Stimulated activated naive B cell treated with anti-CD40 and anti-IgM and Interleukin-4, amounts not matched to agents 10 μg/mL and 1 μg/mL and 100 μg/mL, for 72 hours (primary cell): ENCODE measurements around the gene ST3GAL5.
A peak's percentile ranks its signal among the peaks of the same experiment; 100 is the strongest.

ENCODE experiments used
- ATAC-seq, 2 donors: fragments of 150-1000 bp; cut with Tn5 transposase; replicated peaks; 2 replicates each; pipeline ENCODE4 v1.10.0; 2021; ENCODE audit warnings: moderate library complexity in 1 of 2
- DNase-seq: peaks from one replicate; pipeline ENCODE4 v3.0.0; 2021
- H3K27ac Mint-ChIP-seq: one replicate; pipeline ENCODE4 v1.8.0; 2022; ENCODE audit warnings: mild to moderate bottlenecking, mixed read lengths
- H3K27me3 Mint-ChIP-seq, 2 donors: one replicate each; pipeline ENCODE4 v1.8.0; 2022; ENCODE audit warnings: mixed read lengths in 2 of 2
- H3K36me3 Mint-ChIP-seq, 2 donors: one replicate each; pipeline ENCODE4 v1.8.0; 2022; ENCODE audit warnings: mixed read lengths in 2 of 2, mild to moderate bottlenecking in 1 of 2
- H3K4me1 Mint-ChIP-seq, 2 donors: one replicate each; pipeline ENCODE4 v1.8.0; 2022; ENCODE audit warnings: mixed read lengths in 2 of 2, mild to moderate bottlenecking in 1 of 2
- H3K4me3 Mint-ChIP-seq, 2 donors: one replicate each; pipeline ENCODE4 v1.8.0; 2022; ENCODE audit warnings: mild to moderate bottlenecking in 2 of 2, mixed read lengths in 2 of 2, moderate library complexity in 1 of 2
- H3K9me3 Mint-ChIP-seq, 2 donors: one replicate each; pipeline ENCODE4 v1.8.0; 2022; ENCODE audit warnings: mixed read lengths in 2 of 2, mild to moderate bottlenecking in 1 of 2

Gene ST3GAL5

DNA sequence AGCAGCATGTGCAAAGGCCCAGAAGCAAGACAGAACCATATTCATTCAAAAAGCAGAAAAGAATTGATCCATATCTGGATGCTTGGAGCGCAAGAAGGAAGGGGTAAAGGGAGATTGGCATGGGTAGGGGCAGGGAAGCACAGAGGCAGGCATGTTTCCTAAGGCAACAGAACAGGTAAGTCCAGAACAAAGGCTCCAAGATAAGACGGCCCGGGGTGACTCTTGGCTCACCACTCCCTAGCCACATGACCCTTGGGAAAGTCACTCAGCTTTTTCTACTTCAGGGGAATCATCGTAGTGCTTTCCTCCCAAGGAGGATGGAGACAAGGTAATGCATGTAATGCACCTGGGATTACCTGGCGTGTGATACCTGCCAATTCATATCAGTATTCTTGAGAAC is 37.7 kb upstream of the ST3GAL5 start:
- Mint-ChIP-seq H3K4me3 (no peak overlapping the region), H3K27me3 (peaks cover 0 to 7% of the 10 kb centered on the region in 2 donors), H3K36me3 (no peaks in the 10 kb centered on the region), H3K9me3 (no peaks in the 10 kb centered on the region), H3K4me1 (peaks cover 5% of the 10 kb centered on the region in 2 donors), H3K27ac (no peak overlapping the region)
- DNase-seq (no peak), ATAC-seq (no peak)

DNA sequence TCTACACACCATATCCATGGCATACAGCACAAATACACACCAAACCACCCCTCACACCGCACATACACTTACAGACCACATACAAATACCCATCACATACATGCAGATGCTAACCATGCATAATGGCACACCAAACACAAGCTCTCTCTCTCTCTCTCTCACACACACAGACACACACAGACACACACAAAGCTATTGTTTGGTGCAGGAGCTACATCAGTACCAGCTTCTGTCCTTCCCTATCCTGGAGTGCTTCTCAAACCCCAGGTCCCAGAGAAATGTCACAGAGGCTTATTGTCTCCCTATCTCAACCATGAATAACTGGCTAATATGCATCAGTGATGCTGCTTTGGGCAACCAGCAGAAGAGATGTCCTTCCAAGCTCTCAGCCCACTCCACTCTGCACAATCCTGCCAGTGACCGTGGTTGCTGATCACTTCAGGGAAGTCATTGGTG is 36.5 kb upstream of the ST3GAL5 start:
- H3K9me3 Mint-ChIP-seq = no peaks in the 10 kb centered on the region
- DNase-seq = no peak
- ATAC-seq = no peak
- no peak overlapping the region for H3K4me3 Mint-ChIP-seq
- peaks cover 5% of the 10 kb centered on the region in 2 donors for H3K4me1 Mint-ChIP-seq
- no peaks in the 10 kb centered on the region for H3K36me3 Mint-ChIP-seq
- H3K27me3 Mint-ChIP-seq = peaks cover 0 to 7% of the 10 kb centered on the region in 2 donors
- no peak overlapping the region for H3K27ac Mint-ChIP-seq

DNA sequence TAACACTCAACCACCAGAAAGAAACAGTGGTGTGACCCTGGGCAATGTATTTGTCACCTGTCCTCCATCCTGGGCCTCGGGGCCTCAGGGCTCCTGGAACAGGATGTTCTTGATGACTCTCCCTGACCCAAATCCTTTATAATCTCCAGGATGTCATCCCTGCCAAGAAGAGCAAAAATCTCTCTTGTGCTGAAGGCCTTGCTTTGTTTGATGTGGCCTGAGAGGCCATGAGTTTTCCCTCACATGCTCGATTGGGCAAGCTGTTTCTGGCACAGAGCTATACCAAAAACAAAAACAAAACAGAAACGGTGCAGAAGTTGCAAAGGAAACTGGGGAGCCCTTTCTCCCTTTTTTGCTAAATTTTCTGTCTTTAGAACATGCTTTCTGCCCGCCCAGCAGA is 35.7 kb upstream of the ST3GAL5 start:
- no peaks in the 10 kb centered on the region for H3K9me3 Mint-ChIP-seq
- ATAC-seq (no peak), DNase-seq (no peak)
- peaks cover 5% of the 10 kb centered on the region in 2 donors for H3K4me1 Mint-ChIP-seq
- peaks cover 0 to 4% of the 10 kb centered on the region in 2 donors for H3K36me3 Mint-ChIP-seq
- no peak overlapping the region for H3K27ac Mint-ChIP-seq
- peaks cover 0 to 7% of the 10 kb centered on the region in 2 donors for H3K27me3 Mint-ChIP-seq
- no peak overlapping the region for H3K4me3 Mint-ChIP-seq

DNA sequence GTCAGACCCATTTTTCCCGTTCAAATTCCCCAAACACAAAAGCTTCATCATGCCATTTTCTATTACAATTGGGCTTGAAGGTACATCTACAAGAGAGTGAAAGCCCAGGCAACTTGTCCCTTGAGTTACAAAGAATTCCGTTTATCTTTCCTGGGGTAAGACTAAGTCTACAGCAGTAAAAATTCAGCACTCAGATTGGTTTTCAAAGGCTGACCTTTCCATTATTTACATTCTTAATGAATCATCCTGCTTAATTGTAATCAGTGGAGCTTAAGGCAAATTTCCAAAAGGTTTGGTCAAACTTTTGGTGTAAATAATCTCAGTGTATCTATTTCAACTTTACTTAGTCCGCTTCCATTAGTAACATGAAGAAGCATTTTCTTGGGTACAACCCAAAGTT is 33.4 kb upstream of the ST3GAL5 start:
- H3K36me3 Mint-ChIP-seq = peaks cover 4 to 9% of the 10 kb centered on the region in 2 donors
- no peaks in the 10 kb centered on the region for H3K9me3 Mint-ChIP-seq
- H3K27ac Mint-ChIP-seq = no peak overlapping the region
- no peak for ATAC-seq
- peaks cover 0 to under 1% of the 10 kb centered on the region in 2 donors for H3K27me3 Mint-ChIP-seq
- no peak for DNase-seq
- H3K4me1 Mint-ChIP-seq = peaks cover 0 to 3% of the 10 kb centered on the region in 2 donors
- no peak overlapping the region for H3K4me3 Mint-ChIP-seq

GRCh38 chr2:85921659-85922058 is 32.9 kb upstream of the ST3GAL5 start:
- DNase-seq (no peak), ATAC-seq (no peak)
- Mint-ChIP-seq H3K4me3 (no peak overlapping the region), H3K27me3 (no peaks in the 10 kb centered on the region), H3K36me3 (peaks cover 4 to 9% of the 10 kb centered on the region in 2 donors), H3K4me1 (peaks cover 0 to 3% of the 10 kb centered on the region in 2 donors), H3K27ac (no peak overlapping the region), H3K9me3 (no peaks in the 10 kb centered on the region)

DNA sequence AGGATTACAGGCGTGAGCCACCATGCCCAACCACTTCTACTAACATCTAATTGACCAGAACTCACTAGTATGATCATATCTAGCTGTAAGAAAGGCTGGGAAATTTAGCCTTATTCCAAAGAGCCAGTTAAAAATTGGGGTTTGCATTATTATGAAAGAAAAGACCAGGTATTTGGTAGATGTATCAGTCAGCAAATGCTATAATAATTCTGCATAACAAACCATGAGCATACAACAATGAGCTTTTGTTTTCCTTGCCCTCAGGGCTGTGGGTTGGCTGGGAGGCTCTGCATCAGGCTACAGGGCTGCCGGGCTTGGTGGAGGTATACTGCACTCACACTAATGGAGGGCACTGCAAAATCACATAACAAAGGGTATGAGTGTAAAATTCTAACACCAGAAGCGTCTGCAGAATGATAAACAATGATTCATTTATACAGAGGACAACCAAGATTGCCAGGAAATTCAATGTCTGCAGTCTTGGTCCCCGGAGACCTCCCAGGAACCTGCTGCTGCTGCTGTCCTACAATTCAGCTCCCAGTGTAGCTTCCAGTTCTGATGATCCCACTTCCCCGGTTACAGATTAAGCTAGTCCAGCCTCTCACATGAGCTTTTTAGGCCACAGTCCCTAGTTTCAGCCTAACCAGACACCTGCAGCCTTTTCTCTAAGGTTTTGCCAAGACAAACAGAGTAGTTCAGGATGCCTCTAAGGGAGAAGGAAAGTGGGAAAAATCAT is 32.2 kb upstream of the ST3GAL5 start:
- peaks cover 0 to 3% of the 10 kb centered on the region in 2 donors for H3K4me1 Mint-ChIP-seq
- H3K27ac Mint-ChIP-seq = no peak overlapping the region
- no peaks in the 10 kb centered on the region for H3K27me3 Mint-ChIP-seq
- ATAC-seq = no peak
- no peaks in the 10 kb centered on the region for H3K9me3 Mint-ChIP-seq
- DNase-seq = no peak
- H3K36me3 Mint-ChIP-seq = peaks cover 4 to 9% of the 10 kb centered on the region in 2 donors
- H3K4me3 Mint-ChIP-seq = no peak overlapping the region

DNA sequence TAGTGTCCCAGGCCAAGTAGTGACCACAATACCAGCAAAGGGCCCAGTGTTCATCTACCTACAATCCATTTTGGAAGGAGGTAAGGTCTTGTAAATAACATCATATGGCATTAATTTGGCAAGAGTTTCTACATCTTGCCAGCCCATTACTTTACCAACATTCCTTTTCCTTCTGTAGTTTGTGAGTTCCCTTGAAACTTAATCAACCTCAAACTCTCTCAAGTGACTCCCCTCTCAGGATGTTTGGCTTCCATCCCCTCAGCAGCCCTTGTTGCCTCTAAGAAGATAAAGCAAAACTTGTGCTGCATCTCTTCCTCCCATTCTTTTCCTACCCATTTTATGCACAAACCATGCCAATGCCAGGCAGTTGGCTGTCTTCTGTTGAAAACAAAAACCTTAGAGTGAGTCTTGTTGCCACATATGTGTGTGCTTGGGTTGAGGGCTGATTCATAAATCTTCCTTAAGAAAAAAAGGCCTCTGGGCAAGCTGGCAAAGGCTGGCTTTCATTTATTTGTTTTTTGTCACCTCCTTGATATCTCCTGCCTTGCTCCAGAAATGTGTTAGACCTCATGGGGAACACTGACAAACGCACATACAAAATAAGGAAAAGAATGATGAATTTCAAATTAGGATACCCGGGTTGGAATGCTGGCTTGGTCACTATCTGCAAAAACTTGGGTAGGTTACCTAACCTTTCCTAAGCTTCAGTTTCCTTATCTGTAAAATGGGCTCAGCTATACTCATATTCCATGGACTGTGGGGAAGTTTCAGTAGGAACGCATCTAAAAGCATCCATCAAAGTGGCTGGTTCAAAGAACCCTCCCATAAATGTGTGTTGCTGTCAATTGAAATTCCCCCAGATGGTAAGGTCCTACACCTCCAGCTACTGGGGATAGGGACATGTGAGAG is 29.4 kb upstream of the ST3GAL5 start:
- no peak overlapping the region for H3K27ac Mint-ChIP-seq
- ATAC-seq (no peak), DNase-seq (no peak)
- H3K27me3 Mint-ChIP-seq = no peaks in the 10 kb centered on the region
- no peaks in the 10 kb centered on the region for H3K9me3 Mint-ChIP-seq
- H3K36me3 Mint-ChIP-seq = peaks cover 4 to 12% of the 10 kb centered on the region in 2 donors
- H3K4me1 Mint-ChIP-seq = peaks cover 11 to 17% of the 10 kb centered on the region in 2 donors
- no peak overlapping the region for H3K4me3 Mint-ChIP-seq

DNA sequence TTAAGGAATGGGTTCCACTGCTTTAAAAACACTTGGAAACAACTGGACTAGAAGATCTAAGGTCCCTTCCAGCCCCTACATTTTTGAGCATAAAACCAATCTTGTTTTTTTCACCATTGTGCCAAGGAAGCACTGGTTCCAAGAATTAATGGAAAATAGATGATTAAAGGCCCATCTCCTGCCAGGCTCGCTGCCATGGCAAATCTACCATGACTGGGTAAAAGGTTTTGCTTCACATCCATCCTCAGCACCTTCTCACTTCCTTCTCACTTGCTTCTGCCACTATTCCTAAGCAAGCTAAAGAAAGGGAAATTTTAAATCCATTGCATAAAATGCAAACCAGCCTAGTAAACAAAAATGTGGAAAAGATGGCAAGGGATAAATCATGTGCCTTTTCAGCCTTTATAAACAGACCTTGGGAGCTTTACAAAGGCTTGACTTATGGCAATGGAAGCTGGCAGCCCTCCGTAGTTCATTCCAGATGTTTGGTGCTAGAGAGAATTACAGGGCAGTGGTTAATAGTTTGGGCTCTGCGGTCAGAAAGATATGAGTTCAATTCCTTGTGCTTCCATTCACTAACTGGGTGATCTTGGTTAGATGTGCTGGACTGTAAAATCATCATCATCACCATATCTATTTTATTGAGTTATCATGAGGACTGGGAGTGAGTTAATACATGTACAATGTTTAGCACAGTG is 27.0 kb upstream of the ST3GAL5 start:
- no peak for DNase-seq
- no peak for ATAC-seq
- Mint-ChIP-seq H3K27me3 (no peaks in the 10 kb centered on the region), H3K36me3 (peaks cover 4 to 12% of the 10 kb centered on the region in 2 donors), H3K9me3 (no peaks in the 10 kb centered on the region), H3K4me1 (peaks cover 20 to 22% of the 10 kb centered on the region in 2 donors), H3K27ac (no peak overlapping the region), H3K4me3 (no peak overlapping the region)

GRCh38 chr2:85914922-85915321 is 26.1 kb upstream of the ST3GAL5 start:
- Mint-ChIP-seq H3K27me3 (no peaks in the 10 kb centered on the region), H3K9me3 (no peaks in the 10 kb centered on the region), H3K4me3 (no peak overlapping the region), H3K36me3 (peaks cover 4 to 9% of the 10 kb centered on the region in 2 donors), H3K4me1 (peaks cover 22 to 25% of the 10 kb centered on the region in 2 donors), H3K27ac (peak overlapping the region; percentile 43)
- ATAC-seq = no peak
- DNase-seq = no peak

GRCh38 chr2:85913884-85914881 is 25.4 kb upstream of the ST3GAL5 start:
- ATAC-seq (peak; percentile 46 to 62), DNase-seq (no peak)
- Mint-ChIP-seq H3K4me3 (no peak overlapping the region), H3K27me3 (no peaks in the 10 kb centered on the region), H3K27ac (no peak overlapping the region), H3K9me3 (no peaks in the 10 kb centered on the region), H3K4me1 (peaks cover 22 to 25% of the 10 kb centered on the region in 2 donors), H3K36me3 (peaks cover 4 to 8% of the 10 kb centered on the region in 2 donors)

DNA sequence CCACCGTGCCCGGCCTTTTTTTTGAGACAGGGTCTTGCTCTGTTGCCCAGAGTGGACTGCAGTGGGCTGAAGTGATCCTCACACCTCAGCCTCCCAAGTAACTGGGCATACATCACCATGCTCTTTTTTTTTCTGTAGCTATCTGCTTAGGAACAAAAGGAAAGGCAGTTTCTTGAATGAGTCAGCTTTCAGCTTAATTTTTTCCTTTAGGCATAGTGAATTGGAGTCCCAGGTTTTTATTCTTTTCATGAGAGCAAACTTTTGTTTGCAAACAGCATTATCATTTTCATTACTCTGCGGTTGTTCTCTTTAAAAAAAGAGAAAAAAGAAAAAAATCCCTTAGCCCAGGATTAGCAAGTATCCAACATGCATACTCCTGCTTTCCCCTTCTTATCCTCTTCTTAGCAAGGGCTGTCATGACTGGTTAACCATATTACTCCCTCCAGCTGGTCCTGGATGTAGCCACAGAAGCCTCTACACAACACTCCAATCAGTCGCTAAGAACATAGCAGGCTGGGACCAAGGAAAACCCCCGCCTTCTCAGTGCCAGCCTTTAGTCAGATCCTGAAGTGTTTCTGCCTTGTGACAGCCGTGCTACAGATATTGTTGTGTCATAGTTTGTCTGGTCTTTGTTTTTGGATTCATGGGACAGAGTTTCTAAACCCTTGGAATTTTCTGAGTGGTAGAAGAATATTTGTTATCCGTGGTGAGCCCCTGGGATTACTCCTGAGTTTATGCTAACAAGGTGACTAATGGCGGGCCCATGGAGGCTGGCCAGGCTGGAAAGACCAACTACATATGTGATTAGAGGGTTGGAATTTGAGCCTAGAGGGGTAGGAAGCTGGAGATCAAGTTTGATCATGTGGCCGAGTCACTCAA is 23.3 kb upstream of the ST3GAL5 start:
- H3K27ac Mint-ChIP-seq = no peak overlapping the region
- peaks cover 22 to 25% of the 10 kb centered on the region in 2 donors for H3K4me1 Mint-ChIP-seq
- H3K36me3 Mint-ChIP-seq = peaks cover 0 to 3% of the 10 kb centered on the region in 2 donors
- no peak overlapping the region for H3K4me3 Mint-ChIP-seq
- no peaks in the 10 kb centered on the region for H3K9me3 Mint-ChIP-seq
- H3K27me3 Mint-ChIP-seq = no peaks in the 10 kb centered on the region
- DNase-seq (no peak), ATAC-seq (peak in 1 of 2 donors; percentile 71)

DNA sequence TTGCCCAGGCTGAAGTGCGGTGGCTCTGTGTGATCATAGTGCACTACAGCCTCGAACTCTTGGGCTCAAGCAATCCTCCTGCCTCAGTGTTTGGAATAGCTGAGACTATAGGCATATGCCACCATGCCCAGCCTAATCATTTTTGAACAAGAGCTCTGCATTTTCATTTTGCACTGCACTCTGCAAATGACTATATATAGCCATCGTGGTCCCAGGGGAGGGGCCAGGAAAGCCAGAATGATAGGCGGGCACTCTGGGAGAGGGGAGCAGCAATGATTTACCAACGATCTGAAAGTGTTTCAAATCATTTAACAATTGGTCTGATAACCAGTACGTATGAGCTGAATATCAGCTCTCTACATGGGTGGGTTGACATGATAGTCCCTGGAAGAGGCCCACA is 22.3 kb upstream of the ST3GAL5 start:
- Mint-ChIP-seq H3K4me3 (no peak overlapping the region), H3K27ac (no peak overlapping the region), H3K36me3 (peaks cover 0 to 3% of the 10 kb centered on the region in 2 donors), H3K9me3 (no peaks in the 10 kb centered on the region), H3K27me3 (no peaks in the 10 kb centered on the region), H3K4me1 (peaks cover 22 to 25% of the 10 kb centered on the region in 2 donors)
- no peak for ATAC-seq
- DNase-seq = no peak
